Vagina (tissue), 2 donors: ENCODE results near the gene OSBPL10. TPM values are rescaled to one million over a fixed set of nuclear protein-coding genes. Genes with fewer than 3 reads are reported as not detected.

Experiments used
- DNase-seq, 2 donors: peaks; one replicate each; pipeline ENCODE4 v3.0.0-alpha.2; 2017; ENCODE audit errors: extremely low spot score in 2 of 2
- H3K27ac ChIP-seq: fragments of 200-600 bp; sonication (generic); one replicate; pipeline ENCODE4 v1.5.1; 2019
- H3K27me3 ChIP-seq: fragments of 200-600 bp; sonication (generic); one replicate; pipeline ENCODE4 v1.5.1; 2019
- H3K36me3 ChIP-seq, 2 donors: fragments of 200-600 bp; sonication (generic); one replicate each; pipeline ENCODE4 v1.5.1; 2017 to 2019
- H3K4me1 ChIP-seq: fragments of 200-600 bp; sonication (generic); one replicate; pipeline ENCODE4 v1.5.1; 2019
- H3K4me3 ChIP-seq, 2 donors: fragments of 200-600 bp; sonication (generic); 1 replicate in 1 of 2; 2 replicates in 1 of 2; pipeline ENCODE4 v1.5.1; 2016 to 2019
- H3K9me3 ChIP-seq: fragments of 200-600 bp; sonication (generic); one replicate; pipeline ENCODE4 v1.5.1; 2019
- CTCF ChIP-seq, 3 experiments: fragments of 450-650 bp in 2 of 3; fragments of 200-600 bp in 1 of 3; sonication (generic) in 1 of 3; IDR thresholded peaks; one replicate each; pipeline ENCODE4 v1.5.1; 2017 to 2019; ENCODE audit warnings: antibody characterized with exemption in 3 of 3, mild to moderate bottlenecking in 2 of 3, moderate library complexity in 2 of 3
- POLR2A ChIP-seq, 2 donors: fragments of 450-650 bp; IDR thresholded peaks; one replicate each; pipeline ENCODE4 v1.6.1; 2017; ENCODE audit warnings: antibody characterized with exemption in 2 of 2, mild to moderate bottlenecking in 2 of 2, moderate library complexity in 2 of 2
- POLR2AphosphoS5 ChIP-seq, 2 donors: sonication (generic); formaldehyde crosslinking; IDR thresholded peaks; one replicate each; pipeline ENCODE4 v1.9.0; 2017; ENCODE audit warnings: antibody characterized with exemption in 2 of 2, mild to moderate bottlenecking in 2 of 2, low read depth in 1 of 2; ENCODE audit not compliant: insufficient read depth in 1 of 2
- intact Hi-C: fragments of 100-400 bp; cut with DNase I; formaldehyde crosslinking; loops from one replicate; pipeline ENCODE4 v1.15.1; 2023
- total RNA-seq: library from RNA; depleted of rRNA; stranded (reverse); fragments of >200 nt; gene quantifications from one replicate; pipeline ENCODE4 v1.2.3, GENCODE V29; 2016

OSBPL10 gene
- total RNA-seq, 1 donor from 2014 or later: 33.9 TPM

GRCh38 chr3:31750341-31750740 lies 230.7 kb downstream of the OSBPL10 start:
- intact Hi-C loops: no loop called here
- Histone ChIP-seq H3K27ac (no peak overlapping the region), H3K9me3 (no peaks in the 10 kb centered on the region), H3K27me3 (no peaks in the 10 kb centered on the region), H3K4me1 (no peaks in the 10 kb centered on the region), H3K36me3 (no peaks in the 10 kb centered on the region), H3K4me3 (no peak overlapping the region)
- DNase-seq: no peak
- TF ChIP-seq POLR2A (IDR thresholded peaks at IDR 0.05) (no peak), CTCF (IDR thresholded peaks at IDR 0.05) (no peak), POLR2AphosphoS5 (IDR thresholded peaks at IDR 0.05; ENCODE audit: insufficient read depth in 1 of 2, low read depth in 1 of 2) (no peak)

- H3K4me3 ChIP-seq: no peak overlapping the region
- H3K27ac ChIP-seq: no peak overlapping the region
- intact Hi-C loops: no loop called here
- TF ChIP-seq POLR2A (IDR thresholded peaks at IDR 0.05) (no peak), CTCF (IDR thresholded peaks at IDR 0.05) (no peak), POLR2AphosphoS5 (IDR thresholded peaks at IDR 0.05; ENCODE audit: insufficient read depth in 1 of 2, low read depth in 1 of 2) (no peak)
- no peaks in the 10 kb centered on the region for H3K27me3 ChIP-seq
- H3K4me1 ChIP-seq: no peaks in the 10 kb centered on the region
- no peaks in the 10 kb centered on the region for H3K9me3 ChIP-seq
- DNase-seq: no peak
- no peaks in the 10 kb centered on the region for H3K36me3 ChIP-seq
Measured at GRCh38 chr3:31748933-31749295, 232.1 kb downstream of the OSBPL10 start.

GRCh38 chr3:31748281-31748932 lies 232.7 kb downstream of the OSBPL10 start:
- no peaks in the 10 kb centered on the region for H3K36me3 ChIP-seq
- H3K4me3 ChIP-seq: no peak overlapping the region
- intact Hi-C loops: no loop called here
- H3K27me3 ChIP-seq: no peaks in the 10 kb centered on the region
- DNase-seq: no peak
- no peak overlapping the region for H3K27ac ChIP-seq
- H3K4me1 ChIP-seq: no peaks in the 10 kb centered on the region
- no peaks in the 10 kb centered on the region for H3K9me3 ChIP-seq
- TF ChIP-seq CTCF (IDR thresholded peaks at IDR 0.05) (no peak), POLR2A (IDR thresholded peaks at IDR 0.05) (no peak), POLR2AphosphoS5 (IDR thresholded peaks at IDR 0.05; ENCODE audit: insufficient read depth in 1 of 2, low read depth in 1 of 2) (no peak)

GRCh38 chr3:31747785-31748184 lies 233.3 kb downstream of the OSBPL10 start:
- no peak for TF ChIP-seq CTCF (IDR thresholded peaks at IDR 0.05)
- no peak for TF ChIP-seq POLR2AphosphoS5 (IDR thresholded peaks at IDR 0.05; ENCODE audit: insufficient read depth in 1 of 2, low read depth in 1 of 2)
- TF ChIP-seq POLR2A (IDR thresholded peaks at IDR 0.05): no peak
- H3K9me3 ChIP-seq: no peaks in the 10 kb centered on the region
- no peaks in the 10 kb centered on the region for H3K4me1 ChIP-seq
- H3K27ac ChIP-seq: no peak overlapping the region
- H3K4me3 ChIP-seq: no peak overlapping the region
- DNase-seq: no peak
- no peaks in the 10 kb centered on the region for H3K36me3 ChIP-seq
- H3K27me3 ChIP-seq: no peaks in the 10 kb centered on the region
- intact Hi-C loops: no loop called here

- Histone ChIP-seq H3K27ac (no peak overlapping the region), H3K4me1 (no peaks in the 10 kb centered on the region), H3K27me3 (no peaks in the 10 kb centered on the region), H3K4me3 (no peak overlapping the region), H3K9me3 (no peaks in the 10 kb centered on the region), H3K36me3 (no peaks in the 10 kb centered on the region)
- TF ChIP-seq POLR2A (IDR thresholded peaks at IDR 0.05) (no peak), POLR2AphosphoS5 (IDR thresholded peaks at IDR 0.05; ENCODE audit: insufficient read depth in 1 of 2, low read depth in 1 of 2) (no peak)
- DNase-seq: no peak
- intact Hi-C loops: no loop called here
Measured at GRCh38 chr3:31744913-31745312, 236.1 kb downstream of the OSBPL10 start.
